MM.1S (cell line): Measurements from ENCODE around the gene MBTPS2.

Experiments used
- EZH2 ChIP-seq: fragments of 300-600 bp; sonication (generic); optimal IDR thresholded peaks from 2 replicates; pipeline ENCODE3; 2017; ENCODE audit warnings: low read depth, mild to moderate bottlenecking, antibody characterized with exemption, low read length, mixed read lengths
- TF ChIP-seq, protein P1 (sequence below): fragments of 300-600 bp; sonication (generic); IDR thresholded peaks from 2 replicates; pipeline ENCODE4 v1.5.1; 2016; ENCODE audit warnings: antibody characterized with exemption, low read length, mixed read lengths

DNA sequence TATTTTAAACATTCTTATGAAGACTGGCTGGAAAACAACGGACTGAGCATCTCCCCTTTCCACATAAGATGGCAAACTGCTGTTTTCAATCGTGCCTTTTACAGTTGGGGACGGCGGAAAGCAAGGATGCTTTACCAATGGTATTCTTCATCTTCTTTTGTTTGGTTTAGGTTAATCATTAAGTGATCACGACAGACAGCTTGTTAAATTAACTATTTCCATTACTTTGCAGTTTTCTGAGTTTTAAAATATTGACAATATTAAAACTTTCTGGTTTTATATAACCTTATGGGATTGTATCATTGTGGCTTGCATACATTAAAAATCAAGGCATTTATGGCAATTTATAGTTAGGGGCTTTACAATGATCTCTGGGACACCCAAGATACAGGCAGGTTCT is 3.8 kb downstream of the MBTPS2 start:
- TF ChIP-seq, protein P1, sequence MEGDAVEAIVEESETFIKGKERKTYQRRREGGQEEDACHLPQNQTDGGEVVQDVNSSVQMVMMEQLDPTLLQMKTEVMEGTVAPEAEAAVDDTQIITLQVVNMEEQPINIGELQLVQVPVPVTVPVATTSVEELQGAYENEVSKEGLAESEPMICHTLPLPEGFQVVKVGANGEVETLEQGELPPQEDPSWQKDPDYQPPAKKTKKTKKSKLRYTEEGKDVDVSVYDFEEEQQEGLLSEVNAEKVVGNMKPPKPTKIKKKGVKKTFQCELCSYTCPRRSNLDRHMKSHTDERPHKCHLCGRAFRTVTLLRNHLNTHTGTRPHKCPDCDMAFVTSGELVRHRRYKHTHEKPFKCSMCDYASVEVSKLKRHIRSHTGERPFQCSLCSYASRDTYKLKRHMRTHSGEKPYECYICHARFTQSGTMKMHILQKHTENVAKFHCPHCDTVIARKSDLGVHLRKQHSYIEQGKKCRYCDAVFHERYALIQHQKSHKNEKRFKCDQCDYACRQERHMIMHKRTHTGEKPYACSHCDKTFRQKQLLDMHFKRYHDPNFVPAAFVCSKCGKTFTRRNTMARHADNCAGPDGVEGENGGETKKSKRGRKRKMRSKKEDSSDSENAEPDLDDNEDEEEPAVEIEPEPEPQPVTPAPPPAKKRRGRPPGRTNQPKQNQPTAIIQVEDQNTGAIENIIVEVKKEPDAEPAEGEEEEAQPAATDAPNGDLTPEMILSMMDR = no peak
- TF ChIP-seq EZH2 = no peak
